Ovary (tissue), 3 donors: Measurements from ENCODE around the gene HEMGN.
"Not testable (repeated sequence)": the region's sequence is repeated elsewhere in the genome, so short reads cannot be mapped to it uniquely, and the experiment has no call there.

Experiments used
- POLR2A ChIP-seq: fragments of 450-650 bp; IDR thresholded peaks from one replicate; pipeline ENCODE4 v1.6.1; 2017; ENCODE audit warnings: antibody characterized with exemption, mild to moderate bottlenecking, moderate library complexity
- TF ChIP-seq, protein P1 (sequence below), 3 donors: fragments of 450-650 bp in 2 of 3; fragments of 200-600 bp in 1 of 3; IDR thresholded peaks; one replicate each; pipeline versions ENCODE4 v1.5.1 to v1.8.0; 2016 to 2022; ENCODE audit warnings: antibody characterized with exemption in 3 of 3, mild to moderate bottlenecking in 1 of 3
- donor health status: DM: no; HTN: no; CAD: no.

DNA sequence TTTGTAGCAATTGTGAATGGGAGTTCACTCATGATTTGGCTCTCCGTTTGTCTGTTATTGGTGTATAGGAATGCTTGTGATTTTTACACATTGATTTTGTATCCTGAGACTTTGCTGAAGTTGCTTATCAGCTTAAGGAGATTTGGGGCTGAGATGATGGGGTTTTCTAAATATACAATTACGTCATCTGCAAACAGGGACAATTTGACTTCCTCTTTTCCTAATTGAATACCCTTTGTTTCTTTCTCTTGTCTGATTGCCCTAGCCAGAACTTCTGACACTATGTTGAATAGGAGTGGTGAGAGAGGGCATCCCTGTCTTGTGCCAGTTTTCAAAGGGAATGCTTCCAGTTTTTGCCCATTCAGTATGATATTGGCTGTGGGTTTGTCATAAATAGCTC lies 9.1 kb upstream of the HEMGN start:
- TF ChIP-seq, protein P1, sequence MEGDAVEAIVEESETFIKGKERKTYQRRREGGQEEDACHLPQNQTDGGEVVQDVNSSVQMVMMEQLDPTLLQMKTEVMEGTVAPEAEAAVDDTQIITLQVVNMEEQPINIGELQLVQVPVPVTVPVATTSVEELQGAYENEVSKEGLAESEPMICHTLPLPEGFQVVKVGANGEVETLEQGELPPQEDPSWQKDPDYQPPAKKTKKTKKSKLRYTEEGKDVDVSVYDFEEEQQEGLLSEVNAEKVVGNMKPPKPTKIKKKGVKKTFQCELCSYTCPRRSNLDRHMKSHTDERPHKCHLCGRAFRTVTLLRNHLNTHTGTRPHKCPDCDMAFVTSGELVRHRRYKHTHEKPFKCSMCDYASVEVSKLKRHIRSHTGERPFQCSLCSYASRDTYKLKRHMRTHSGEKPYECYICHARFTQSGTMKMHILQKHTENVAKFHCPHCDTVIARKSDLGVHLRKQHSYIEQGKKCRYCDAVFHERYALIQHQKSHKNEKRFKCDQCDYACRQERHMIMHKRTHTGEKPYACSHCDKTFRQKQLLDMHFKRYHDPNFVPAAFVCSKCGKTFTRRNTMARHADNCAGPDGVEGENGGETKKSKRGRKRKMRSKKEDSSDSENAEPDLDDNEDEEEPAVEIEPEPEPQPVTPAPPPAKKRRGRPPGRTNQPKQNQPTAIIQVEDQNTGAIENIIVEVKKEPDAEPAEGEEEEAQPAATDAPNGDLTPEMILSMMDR (IDR thresholded peaks at IDR 0.05) = not testable (repeated sequence)
- TF ChIP-seq POLR2A = not testable (repeated sequence)
